ENCODE measurements around the gene TIPARP. TPM values are rescaled to one million over a fixed set of nuclear protein-coding genes. Genes with fewer than 3 reads are reported as not detected.

The TIPARP gene
- total RNA-seq, 1 experiment from 2014 or later: 35.0 TPM

DNA sequence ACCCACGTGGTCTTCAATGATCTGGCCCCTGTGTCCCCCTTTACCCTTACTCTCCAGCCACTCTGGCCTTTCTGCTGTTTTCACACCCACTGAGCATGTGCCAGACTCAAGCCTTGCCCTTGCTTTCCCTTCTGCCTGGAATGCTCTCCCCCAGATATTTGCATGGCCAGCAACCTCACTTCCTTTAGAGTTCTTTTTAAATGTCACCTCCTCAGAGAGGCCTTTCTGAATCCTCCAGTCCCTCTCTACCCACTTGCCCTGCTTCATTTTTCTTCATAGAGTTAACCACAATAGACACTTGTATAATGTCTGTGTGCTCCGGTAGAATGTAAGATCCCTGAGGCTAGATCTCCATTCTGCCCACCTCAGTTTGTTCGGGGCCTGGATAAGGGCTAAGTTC lies 39.4 kb upstream of the TIPARP start:
- Histone ChIP-seq H3K4me2 (no peak overlapping the region), H3K9me2 (ENCODE audit: insufficient read depth) (no peaks in the 10 kb centered on the region; the same call in 1 of the 2 replicates), H2AFZ (no peak overlapping the region; the same call in 1 of the 2 replicates), H4K20me1 (ENCODE audit: insufficient read depth) (no peaks in the 10 kb centered on the region), H3K79me2 (ENCODE audit: low read depth) (no peaks in the 10 kb centered on the region), H3K27me3 (ENCODE audit: insufficient read depth, low read depth) (no peaks in the 10 kb centered on the region), H3K4me3 (no peak overlapping the region), H3K36me3 (ENCODE audit: low read depth) (no peaks in the 10 kb centered on the region), H3K9me3 (ENCODE audit: insufficient read depth, low read depth) (no peaks in the 10 kb centered on the region), H3F3A (ENCODE audit: insufficient read depth, low read depth) (peaks cover 17% of the 10 kb centered on the region), H3K27ac (no peak overlapping the region), H3K4me1 (replicated peaks; ENCODE audit: insufficient read depth) (peaks cover 19% of the 10 kb centered on the region)
- POLR2A ChIA-PET (ENCODE audit: unreplicated experiment): interaction anchor here (0.6 kb wide), 1 partner anchor 520 kb away, joined by 6 read pairs; no protein-coding TSS in a partner anchor
- no peak for DNase-seq
- TF ChIP-seq EZH2 (IDR thresholded peaks at IDR 0.05; ENCODE audit: low read depth): no peak
- BruUV-seq (replicated peaks): no TSS peak
- intact Hi-C loops (cut with micrococcal nuclease; ENCODE audit: unreplicated experiment): no loop called here
- CTCF ChIA-PET: no interaction called here

DNA sequence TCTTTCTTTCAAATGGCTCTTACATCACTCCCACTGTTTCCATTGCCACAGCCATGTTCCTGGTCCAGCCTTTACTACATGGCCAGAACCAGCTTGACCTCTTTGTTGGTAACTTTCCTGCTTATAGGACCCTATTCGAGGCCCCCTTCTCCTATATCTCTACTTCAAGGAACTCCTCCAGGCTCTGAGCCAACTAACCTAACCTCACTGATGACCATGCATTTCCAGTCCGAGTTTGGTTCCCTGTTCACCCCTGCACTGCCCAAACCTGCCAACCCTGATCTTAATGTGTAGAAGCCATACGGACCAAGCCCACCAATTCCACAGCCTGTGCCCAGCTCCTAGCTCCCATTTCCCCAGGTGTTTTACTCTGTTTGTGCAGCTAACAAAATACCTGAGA lies 38.4 kb upstream of the TIPARP start:
- Histone ChIP-seq H2AFZ (no peak overlapping the region), H3K79me2 (ENCODE audit: low read depth) (no peaks in the 10 kb centered on the region), H3K9me2 (ENCODE audit: insufficient read depth) (no peaks in the 10 kb centered on the region; the same call in 1 of the 2 replicates), H3K27ac (no peak overlapping the region), H3K4me2 (no peak overlapping the region), H3K4me3 (no peak overlapping the region), H3F3A (ENCODE audit: insufficient read depth, low read depth) (peaks cover 8% of the 10 kb centered on the region; the same call in 1 of the 2 replicates), H3K36me3 (ENCODE audit: low read depth) (no peaks in the 10 kb centered on the region), H3K4me1 (replicated peaks; ENCODE audit: insufficient read depth) (peaks cover 10% of the 10 kb centered on the region), H3K9me3 (ENCODE audit: insufficient read depth, low read depth) (no peaks in the 10 kb centered on the region), H4K20me1 (ENCODE audit: insufficient read depth) (no peaks in the 10 kb centered on the region), H3K27me3 (ENCODE audit: insufficient read depth, low read depth) (no peaks in the 10 kb centered on the region)
- ChIA-PET CTCF (no interaction called here), POLR2A (ENCODE audit: unreplicated experiment) (no interaction called here)
- no peak for TF ChIP-seq EZH2 (IDR thresholded peaks at IDR 0.05; ENCODE audit: low read depth)
- TF ChIP-seq, protein P1, sequence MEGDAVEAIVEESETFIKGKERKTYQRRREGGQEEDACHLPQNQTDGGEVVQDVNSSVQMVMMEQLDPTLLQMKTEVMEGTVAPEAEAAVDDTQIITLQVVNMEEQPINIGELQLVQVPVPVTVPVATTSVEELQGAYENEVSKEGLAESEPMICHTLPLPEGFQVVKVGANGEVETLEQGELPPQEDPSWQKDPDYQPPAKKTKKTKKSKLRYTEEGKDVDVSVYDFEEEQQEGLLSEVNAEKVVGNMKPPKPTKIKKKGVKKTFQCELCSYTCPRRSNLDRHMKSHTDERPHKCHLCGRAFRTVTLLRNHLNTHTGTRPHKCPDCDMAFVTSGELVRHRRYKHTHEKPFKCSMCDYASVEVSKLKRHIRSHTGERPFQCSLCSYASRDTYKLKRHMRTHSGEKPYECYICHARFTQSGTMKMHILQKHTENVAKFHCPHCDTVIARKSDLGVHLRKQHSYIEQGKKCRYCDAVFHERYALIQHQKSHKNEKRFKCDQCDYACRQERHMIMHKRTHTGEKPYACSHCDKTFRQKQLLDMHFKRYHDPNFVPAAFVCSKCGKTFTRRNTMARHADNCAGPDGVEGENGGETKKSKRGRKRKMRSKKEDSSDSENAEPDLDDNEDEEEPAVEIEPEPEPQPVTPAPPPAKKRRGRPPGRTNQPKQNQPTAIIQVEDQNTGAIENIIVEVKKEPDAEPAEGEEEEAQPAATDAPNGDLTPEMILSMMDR (conservative IDR thresholded peaks at IDR 0.05): no peak
- no TSS peak for BruUV-seq (replicated peaks)
- intact Hi-C loops (cut with micrococcal nuclease; ENCODE audit: unreplicated experiment): no loop called here
- DNase-seq: no peak

DNA sequence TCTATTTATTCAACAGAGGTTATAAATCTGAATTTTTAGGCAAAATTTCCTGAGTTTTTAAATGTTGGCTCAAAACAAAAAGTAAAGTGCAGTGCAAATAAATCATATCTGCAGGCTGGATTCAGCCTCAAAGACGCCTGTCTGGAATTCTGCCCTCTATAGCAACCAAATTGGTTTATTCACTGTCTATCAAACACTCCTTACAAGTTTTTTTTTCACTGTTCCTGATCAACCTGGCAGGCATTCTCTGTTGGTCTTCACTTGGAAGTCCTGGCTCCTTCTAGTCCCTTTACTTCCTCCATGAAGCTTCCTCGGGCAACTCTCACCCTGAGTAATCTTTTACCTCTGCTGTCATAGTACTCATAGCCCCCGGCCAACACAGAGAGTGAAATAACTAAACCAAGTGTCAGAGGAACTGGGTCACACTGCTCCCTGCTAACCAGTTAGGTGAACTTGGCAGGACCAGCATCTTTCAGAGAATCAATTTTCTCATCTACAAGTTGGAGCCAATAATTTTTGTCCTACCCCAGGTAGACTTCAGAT lies 36.8 kb upstream of the TIPARP start:
- POLR2A ChIA-PET (ENCODE audit: unreplicated experiment): interaction anchor here (0.7 kb wide), 1 partner anchor 766 kb away, joined by 3 read pairs; no protein-coding TSS in a partner anchor
- Histone ChIP-seq H4K20me1 (ENCODE audit: insufficient read depth) (no peaks in the 10 kb centered on the region), H3K27ac (no peak overlapping the region), H3K9me2 (ENCODE audit: insufficient read depth) (no peaks in the 10 kb centered on the region; the same call in 1 of the 2 replicates), H2AFZ (no peak overlapping the region), H3F3A (ENCODE audit: insufficient read depth, low read depth) (no peaks in the 10 kb centered on the region), H3K79me2 (ENCODE audit: low read depth) (no peaks in the 10 kb centered on the region), H3K9me3 (ENCODE audit: insufficient read depth, low read depth) (no peaks in the 10 kb centered on the region), H3K36me3 (ENCODE audit: low read depth) (no peaks in the 10 kb centered on the region), H3K4me3 (no peak overlapping the region), H3K27me3 (ENCODE audit: insufficient read depth, low read depth) (no peaks in the 10 kb centered on the region), H3K4me1 (replicated peaks; ENCODE audit: insufficient read depth) (no peaks in the 10 kb centered on the region; the same call in 1 of the 2 replicates), H3K4me2 (0 out of 2 replicates have a peak overlapping the region, but pooled peaks have one; percentile 8)
- intact Hi-C loops (cut with micrococcal nuclease; ENCODE audit: unreplicated experiment): no loop called here
- no TSS peak for BruUV-seq (replicated peaks)
- CTCF ChIA-PET: no interaction called here
- TF ChIP-seq EZH2 (IDR thresholded peaks at IDR 0.05; ENCODE audit: low read depth): no peak
- TF ChIP-seq, protein P1 (conservative IDR thresholded peaks at IDR 0.05): no peak
- peak in 1 of 2 experiments; percentile 69 for DNase-seq
